ENCODE measurements around the gene TM2D3. TPM values are rescaled to one million over a fixed set of nuclear protein-coding genes. Genes with fewer than 3 reads are reported as not detected.

TM2D3 gene
- total RNA-seq, 2 experiments from 2014 or later: 43.5 to 54.8 TPM

- POLR2A ChIA-PET: no interaction called here
- Mint-ChIP-seq H3K36me3 (ENCODE audit: low read depth) (no peaks in the 10 kb centered on the region), H3K4me1 (no peaks in the 10 kb centered on the region), H3K4me3 (no peak overlapping the region), H3K9me3 (no peaks in the 10 kb centered on the region), H3K27ac (no peak overlapping the region), H3K27me3 (peaks cover 12% of the 10 kb centered on the region)
- DNase-seq: no peak
- CTCF ChIA-PET: no interaction called here
These were observed 47.9 kb downstream of the TM2D3 start for GRCh38 chr15:101604124-101604874.

GRCh38 chr15:101602801-101603200 lies 49.4 kb downstream of the TM2D3 start:
- H3K4me3 Mint-ChIP-seq: no peak overlapping the region
- H3K36me3 Mint-ChIP-seq (ENCODE audit: low read depth): no peaks in the 10 kb centered on the region
- no peak for DNase-seq
- no peak overlapping the region for H3K27ac Mint-ChIP-seq
- no peaks in the 10 kb centered on the region for H3K4me1 Mint-ChIP-seq
- no peaks in the 10 kb centered on the region for H3K9me3 Mint-ChIP-seq
- CTCF ChIA-PET: no interaction called here
- POLR2A ChIA-PET: no interaction called here
- H3K27me3 Mint-ChIP-seq: peaks cover 13% of the 10 kb centered on the region

GRCh38 chr15:101600035-101600434 lies 52.1 kb downstream of the TM2D3 start:
- H3K4me3 Mint-ChIP-seq: no peak overlapping the region
- peaks cover 15% of the 10 kb centered on the region for H3K9me3 Mint-ChIP-seq
- DNase-seq: no peak
- POLR2A ChIA-PET: no interaction called here
- H3K27me3 Mint-ChIP-seq: peaks cover 24% of the 10 kb centered on the region
- CTCF ChIA-PET: no interaction called here
- H3K4me1 Mint-ChIP-seq: no peaks in the 10 kb centered on the region
- H3K36me3 Mint-ChIP-seq (ENCODE audit: low read depth): no peaks in the 10 kb centered on the region
- H3K27ac Mint-ChIP-seq: no peak overlapping the region

DNA sequence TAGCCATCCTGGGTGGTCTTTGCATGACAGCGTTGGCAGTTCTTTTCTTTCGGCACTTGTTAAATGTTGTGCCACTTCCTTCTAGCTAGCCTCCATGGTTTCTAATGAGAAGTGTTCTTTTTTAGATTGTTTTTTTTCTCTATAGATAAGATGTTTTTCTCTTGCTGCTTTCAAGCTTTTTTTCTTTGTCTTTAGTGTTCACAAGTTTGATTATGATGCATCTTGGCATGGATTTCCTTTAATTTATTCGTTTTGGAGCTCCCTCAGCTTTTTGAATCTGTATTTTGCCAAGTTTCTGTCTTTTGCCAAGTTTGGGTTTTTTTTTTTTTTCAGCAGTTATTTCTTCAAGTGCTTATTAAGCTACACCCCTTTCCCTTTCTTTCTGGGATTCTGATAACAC lies 53.1 kb downstream of the TM2D3 start:
- Mint-ChIP-seq H3K36me3 (ENCODE audit: low read depth) (no peaks in the 10 kb centered on the region), H3K4me3 (no peak overlapping the region), H3K9me3 (peaks cover 15% of the 10 kb centered on the region), H3K27ac (no peak overlapping the region), H3K4me1 (no peaks in the 10 kb centered on the region), H3K27me3 (peaks cover 29% of the 10 kb centered on the region)
- DNase-seq: no peak
- ChIA-PET CTCF (no interaction called here), POLR2A (no interaction called here)

DNA sequence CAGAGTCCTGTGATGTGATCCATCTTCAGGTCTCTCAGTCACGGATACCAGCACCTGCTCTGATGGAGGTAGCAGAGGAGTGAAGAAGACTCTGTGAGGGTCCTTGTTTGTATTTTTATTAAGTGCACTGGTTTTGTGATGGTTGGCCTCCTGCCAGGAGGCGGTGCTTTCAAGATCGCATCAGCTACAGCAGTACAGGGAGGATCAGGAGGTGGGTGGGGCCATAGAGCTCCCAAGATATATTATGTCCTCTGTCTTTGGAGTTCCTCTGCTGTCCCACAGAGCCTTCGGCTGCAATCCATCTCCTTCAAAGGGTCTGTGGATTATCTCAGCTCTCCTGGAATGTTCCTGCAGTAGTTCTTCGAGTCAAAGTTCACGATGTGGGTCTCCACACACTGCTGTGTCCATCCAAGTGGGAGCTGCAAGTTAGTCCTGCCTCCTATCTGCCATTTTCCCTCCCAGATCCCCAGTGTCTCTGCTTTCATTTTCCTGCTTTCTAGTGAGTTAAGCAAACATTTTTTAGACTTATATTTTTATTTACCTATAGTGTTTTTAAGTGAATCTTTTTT lies 54.7 kb downstream of the TM2D3 start:
- H3K27me3 Mint-ChIP-seq: peaks cover 36% of the 10 kb centered on the region
- no peak overlapping the region for H3K4me3 Mint-ChIP-seq
- H3K27ac Mint-ChIP-seq: no peak overlapping the region
- DNase-seq: no peak
- POLR2A ChIA-PET: no interaction called here
- no peaks in the 10 kb centered on the region for H3K4me1 Mint-ChIP-seq
- no peaks in the 10 kb centered on the region for H3K36me3 Mint-ChIP-seq (ENCODE audit: low read depth)
- CTCF ChIA-PET: no interaction called here
- H3K9me3 Mint-ChIP-seq: peaks cover 15% of the 10 kb centered on the region

DNA sequence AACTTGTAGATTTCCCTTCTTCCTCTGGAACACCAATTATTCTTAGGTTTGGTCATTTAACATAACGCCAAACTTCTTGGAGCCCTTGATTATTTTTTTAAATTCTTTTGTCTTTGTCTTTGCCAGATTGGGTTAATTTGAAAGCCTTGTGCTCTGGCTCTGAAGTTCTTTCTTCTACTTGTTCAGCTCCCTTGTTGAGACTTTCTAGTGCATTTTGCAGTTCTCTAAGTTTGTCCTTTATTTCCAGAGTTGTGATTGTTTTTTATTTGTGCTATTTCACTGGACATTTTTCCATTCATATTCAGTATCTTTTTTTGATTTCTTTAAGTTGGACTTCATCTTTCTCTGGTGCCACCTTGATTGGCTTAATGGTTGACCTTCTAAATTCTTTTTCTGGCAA lies 55.5 kb downstream of the TM2D3 start:
- H3K36me3 Mint-ChIP-seq (ENCODE audit: low read depth): no peaks in the 10 kb centered on the region
- H3K4me3 Mint-ChIP-seq: no peak overlapping the region
- H3K27me3 Mint-ChIP-seq: peaks cover 38% of the 10 kb centered on the region
- CTCF ChIA-PET: no interaction called here
- H3K4me1 Mint-ChIP-seq: no peaks in the 10 kb centered on the region
- no peak for DNase-seq
- no peak overlapping the region for H3K27ac Mint-ChIP-seq
- H3K9me3 Mint-ChIP-seq: peaks cover 15% of the 10 kb centered on the region
- POLR2A ChIA-PET: no interaction called here

Other genes starting within 250 kb of the TM2D3 start
- under 1 TPM; 0.46 to 0.74 TPM for gene PCSK6, start 162.7 kb downstream of the TM2D3 start, total RNA-seq
- 10 to 100 TPM; 11.8 to 14.3 TPM for gene TARS3, start 72.1 kb upstream of the TM2D3 start, total RNA-seq
- gene OR4F6, start 151.1 kb upstream of the TM2D3 start, total RNA-seq: not detected
- gene OR4F15, start 159.8 kb upstream of the TM2D3 start, total RNA-seq: not detected

All from activated CD4-positive, alpha-beta T cell treated with anti-CD3 and anti-CD28 coated beads, Interleukin-2, amount 10 ng/mL, durations not matched to agents 7 days and 5 days (primary cell).